Ascending aorta (tissue), 2 donors: Measurements from ENCODE around the gene EGF. TPM values are rescaled to one million over a fixed set of nuclear protein-coding genes. Genes with fewer than 3 reads are reported as not detected.
"Not testable (repeated sequence)": the region's sequence is repeated elsewhere in the genome, so short reads cannot be mapped to it uniquely, and the experiment has no call there.

ENCODE experiments used
- DNase-seq, 2 donors: peaks; one replicate each; pipeline ENCODE4 v3.0.0-alpha.2; 2019; ENCODE audit warnings: low spot score in 2 of 2
- H3K27ac ChIP-seq, 2 donors: fragments of 200-600 bp; sonication (generic); one replicate each; pipeline ENCODE4 v1.5.1; 2016 to 2017; ENCODE audit warnings: mild to moderate bottlenecking in 1 of 2
- H3K27me3 ChIP-seq: fragments of 200-600 bp; sonication (generic); one replicate; pipeline ENCODE4 v1.5.1; 2017
- H3K36me3 ChIP-seq, 2 donors: fragments of 200-600 bp; sonication (generic); one replicate each; pipeline ENCODE4 v1.5.1; 2016
- H3K4me1 ChIP-seq, 2 donors: fragments of 200-600 bp; sonication (generic); one replicate each; pipeline ENCODE4 v1.5.1; 2016 to 2017; ENCODE audit warnings: mild to moderate bottlenecking in 1 of 2
- H3K4me3 ChIP-seq, 2 donors: fragments of 200-600 bp; sonication (generic); one replicate each; pipeline ENCODE4 v1.5.1; 2016 to 2017; ENCODE audit warnings: mild to moderate bottlenecking in 1 of 2
- H3K9me3 ChIP-seq, 2 donors: fragments of 200-600 bp; sonication (generic); one replicate each; pipeline ENCODE4 v1.5.1; 2016
- CTCF ChIP-seq, 3 experiments: fragments of 200-600 bp in 2 of 3; fragments of 450-650 bp in 1 of 3; sonication (generic) in 2 of 3; IDR thresholded peaks; one replicate each; pipeline ENCODE4 v1.5.1; 2016 to 2019; ENCODE audit warnings: antibody characterized with exemption in 3 of 3, mild to moderate bottlenecking in 1 of 3, moderate library complexity in 1 of 3
- intact Hi-C: fragments of 100-400 bp; cut with DNase I; formaldehyde crosslinking; loops from one replicate; pipeline ENCODE4 v1.15.1; 2023
- total RNA-seq: library from RNA; depleted of rRNA; stranded (reverse); fragments of >200 nt; gene quantifications from one replicate; pipeline ENCODE4 v1.1.0, GENCODE V29; 2016

Gene EGF
- total RNA-seq, 1 donor from 2014 or later, result not detected

- Histone ChIP-seq H3K9me3 (no peaks in the 10 kb centered on the region), H3K27ac (no peak overlapping the region), H3K4me1 (no peaks in the 10 kb centered on the region), H3K27me3 (no peaks in the 10 kb centered on the region), H3K36me3 (no peaks in the 10 kb centered on the region), H3K4me3 (no peak overlapping the region)
- DNase-seq, result no peak
- intact Hi-C loops, result no loop called here
- TF ChIP-seq CTCF (IDR thresholded peaks at IDR 0.05), result no peak
Observed at GRCh38 chr4:109930464-109930863, 17.8 kb downstream of the EGF start.

- no peak overlapping the region for H3K27ac ChIP-seq
- intact Hi-C loops, result no loop called here
- no peaks in the 10 kb centered on the region for H3K36me3 ChIP-seq
- TF ChIP-seq CTCF (IDR thresholded peaks at IDR 0.05), result no peak
- no peaks in the 10 kb centered on the region for H3K27me3 ChIP-seq
- DNase-seq, result no peak
- no peaks in the 10 kb centered on the region for H3K9me3 ChIP-seq
- H3K4me3 ChIP-seq, result no peak overlapping the region
- H3K4me1 ChIP-seq, result no peaks in the 10 kb centered on the region
Observed at GRCh38 chr4:109930872-109931271, 18.2 kb downstream of the EGF start.

- H3K4me1 ChIP-seq, result no peaks in the 10 kb centered on the region
- no peaks in the 10 kb centered on the region for H3K36me3 ChIP-seq
- H3K4me3 ChIP-seq, result no peak overlapping the region
- no peaks in the 10 kb centered on the region for H3K9me3 ChIP-seq
- no peaks in the 10 kb centered on the region for H3K27me3 ChIP-seq
- DNase-seq, result no peak
- TF ChIP-seq CTCF (IDR thresholded peaks at IDR 0.05), result no peak
- no peak overlapping the region for H3K27ac ChIP-seq
- intact Hi-C loops, result no loop called here
Observed at GRCh38 chr4:109931318-109931717, 18.6 kb downstream of the EGF start.

- intact Hi-C loops, H3K9me3 ChIP-seq, H3K36me3 ChIP-seq, DNase-seq, H3K4me1 ChIP-seq, H3K4me3 ChIP-seq, H3K27ac ChIP-seq, H3K27me3 ChIP-seq: not testable (repeated sequence)
Observed at GRCh38 chr4:109937352-109937751, 24.7 kb downstream of the EGF start.

- H3K9me3 ChIP-seq, result no peaks in the 10 kb centered on the region
- no peaks in the 10 kb centered on the region for H3K27me3 ChIP-seq
- no peak for DNase-seq
- no peaks in the 10 kb centered on the region for H3K4me1 ChIP-seq
- no peak for TF ChIP-seq CTCF (IDR thresholded peaks at IDR 0.05)
- intact Hi-C loops, result no loop called here
- no peak overlapping the region for H3K27ac ChIP-seq
- H3K36me3 ChIP-seq, result no peaks in the 10 kb centered on the region
- no peak overlapping the region for H3K4me3 ChIP-seq
Observed at GRCh38 chr4:109939190-109939589, 26.5 kb downstream of the EGF start.

GRCh38 chr4:109942292-109942926, 29.7 kb downstream of the EGF start:
- DNase-seq, result no peak
- Histone ChIP-seq H3K9me3 (no peaks in the 10 kb centered on the region), H3K4me1 (no peaks in the 10 kb centered on the region), H3K36me3 (no peaks in the 10 kb centered on the region), H3K27me3 (no peaks in the 10 kb centered on the region), H3K27ac (no peak overlapping the region), H3K4me3 (no peak overlapping the region)
- intact Hi-C loops, result no loop called here
- no peak for TF ChIP-seq CTCF (IDR thresholded peaks at IDR 0.05)
